NB4 (cell line): ENCODE data around the gene MAP7D2.
A peak's percentile ranks its signal among the peaks of the same experiment; 100 is the strongest.

Experiments
- DNase-seq: peaks from one replicate; pipeline ENCODE4 v3.0.0; 2010; ENCODE audit warnings: low read depth
- H3K4me3 ChIP-seq: one replicate; pipeline ENCODE4 v1.5.1; 2011; ENCODE audit warnings: mild to moderate bottlenecking, low read depth, low read length, moderate library complexity
- CTCF ChIP-seq: IDR thresholded peaks from one replicate; pipeline ENCODE4 v1.5.1; 2012; ENCODE audit warnings: low read depth, low read length
- MAX ChIP-seq: IDR thresholded peaks from 2 replicates; pipeline ENCODE4 v1.6.1; 2011; ENCODE audit warnings: low read depth, low read length
- MYC ChIP-seq: IDR thresholded peaks from 2 replicates; pipeline ENCODE4 v1.6.1; 2011; ENCODE audit warnings: low read depth, low read length
- POLR2A ChIP-seq: IDR thresholded peaks from 2 replicates; pipeline ENCODE4 v1.6.1; 2011; ENCODE audit warnings: mild to moderate bottlenecking; ENCODE audit not compliant: insufficient read length; ENCODE audit errors: extremely low read depth

MAP7D2 gene

GRCh38 chrX:19964017-19964710 lies 152.5 kb downstream of the MAP7D2 start:
- DNase-seq, result no peak
- no peak for TF ChIP-seq MAX
- no peak for TF ChIP-seq POLR2A
- TF ChIP-seq CTCF, result no peak
- TF ChIP-seq MYC, result no peak
- H3K4me3 ChIP-seq, result no peak overlapping the region

GRCh38 chrX:19960913-19961312 lies 155.8 kb downstream of the MAP7D2 start:
- DNase-seq, result no peak
- no peak overlapping the region for H3K4me3 ChIP-seq
- TF ChIP-seq MYC (no peak), MAX (no peak), CTCF (no peak), POLR2A (no peak)

GRCh38 chrX:19958552-19959486 lies 157.9 kb downstream of the MAP7D2 start:
- DNase-seq, result peak; percentile 22
- H3K4me3 ChIP-seq, result no peak overlapping the region
- TF ChIP-seq MAX (no peak), POLR2A (no peak), CTCF (no peak), MYC (no peak)

- no peak overlapping the region for H3K4me3 ChIP-seq
- TF ChIP-seq CTCF (no peak), MAX (no peak), MYC (no peak), POLR2A (no peak)
- DNase-seq, result no peak
These were observed 159.8 kb downstream of the MAP7D2 start for GRCh38 chrX:19956923-19957322.
